NT2/D1 (cell line): Measurements from ENCODE around the gene RAD52.

ENCODE experiments used
- SUZ12 ChIP-seq: IDR thresholded peaks from 2 replicates; pipeline ENCODE4 v1.6.1; 2011; ENCODE audit not compliant: insufficient read length, insufficient read depth; ENCODE audit errors: extremely low read depth
- YY1 ChIP-seq: IDR thresholded peaks from 2 replicates; pipeline ENCODE4 v1.6.1; 2011; ENCODE audit not compliant: insufficient read length, insufficient read depth

DNA sequence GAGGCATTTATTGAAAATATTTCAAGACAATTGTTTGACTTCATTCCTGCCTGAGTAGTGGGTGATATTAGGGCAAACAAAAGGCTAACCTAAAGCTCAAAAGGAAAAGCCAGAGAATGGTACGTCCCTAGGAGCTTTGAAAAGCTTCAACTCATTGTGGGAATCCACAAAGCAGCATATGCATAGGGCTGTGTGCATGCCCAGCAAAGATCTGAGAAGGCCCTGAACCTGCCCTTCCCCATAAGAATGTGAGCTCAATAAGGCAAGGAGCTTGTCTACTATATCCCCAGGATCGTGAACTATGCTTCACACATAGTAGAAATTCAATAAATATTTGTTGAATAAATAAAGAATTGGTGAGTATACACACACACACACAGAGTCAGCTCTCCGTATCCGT lies 19.1 kb upstream of the RAD52 start:
- TF ChIP-seq YY1 (no peak), SUZ12 (no peak)
